Activated CD8-positive, alpha-beta memory T cell treated with anti-CD3 and anti-CD28 coated beads, Interleukin-2, amount 10 ng/mL, durations not matched to agents 7 days and 5 days (primary cell): ENCODE results near the gene SAG. TPM values are rescaled to one million over a fixed set of nuclear protein-coding genes. Genes with fewer than 3 reads are reported as not detected.

Experiments
- ATAC-seq: fragments of 150-1000 bp; cut with Tn5 transposase; one replicate; pipeline ENCODE4 v1.10.0; 2021; ENCODE audit warnings: moderate library complexity
- CTCF ChIA-PET: fragments of 350-600 bp; sonication (Branson Sonifier 250); formaldehyde crosslinking; loops from one replicate; lab custom pipeline; 2021; ENCODE audit warnings: antibody characterized with exemption; lab: Charles Lee
- DNase-seq: peaks from one replicate; pipeline ENCODE4 v3.0.0-alpha.2; 2020
- H3K27ac Mint-ChIP-seq: one replicate; pipeline ENCODE4 v1.8.0; 2021; ENCODE audit warnings: mild to moderate bottlenecking, mixed read lengths
- H3K27me3 Mint-ChIP-seq: one replicate; pipeline ENCODE4 v1.8.0; 2021; ENCODE audit warnings: mixed read lengths
- H3K36me3 Mint-ChIP-seq: one replicate; pipeline ENCODE4 v1.8.0; 2021; ENCODE audit warnings: mild to moderate bottlenecking, mixed read lengths
- H3K4me1 Mint-ChIP-seq: one replicate; pipeline ENCODE4 v1.8.0; 2021; ENCODE audit warnings: mixed read lengths
- H3K4me3 Mint-ChIP-seq: one replicate; pipeline ENCODE4 v1.8.0; 2021; ENCODE audit warnings: mild to moderate bottlenecking, moderate library complexity, mixed read lengths
- H3K9me3 Mint-ChIP-seq: one replicate; pipeline ENCODE4 v1.8.0; 2022; ENCODE audit warnings: low read depth, mixed read lengths
- total RNA-seq, 2 experiments: library from RNA; stranded (reverse); gene quantifications; one replicate each; pipeline ENCODE4 v1.2.3, GENCODE V29; 2021

The SAG gene
- total RNA-seq, 2 experiments from 2014 or later = 0.09 to 0.23 TPM

DNA sequence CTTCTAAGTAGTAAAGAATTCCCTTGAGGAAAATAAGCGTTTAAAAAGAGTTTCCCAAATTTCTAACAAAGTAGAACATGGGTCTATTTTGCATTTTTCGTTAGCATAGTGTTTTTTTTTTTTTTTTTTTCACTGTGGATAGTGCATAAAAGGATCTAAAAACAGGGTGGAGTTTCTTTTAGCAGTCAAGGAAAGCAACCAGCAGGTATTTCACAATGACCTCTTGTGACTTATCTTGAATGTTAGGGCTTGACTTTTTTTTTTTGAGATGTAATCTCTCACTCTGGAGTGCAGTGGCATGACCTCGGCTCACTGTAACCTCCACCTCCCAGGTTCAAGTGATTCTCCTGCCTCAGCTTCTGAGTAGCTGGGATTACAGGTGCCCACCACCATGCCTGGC lies 31.8 kb downstream of the SAG start:
- no peaks in the 10 kb centered on the region for H3K36me3 Mint-ChIP-seq

DNA sequence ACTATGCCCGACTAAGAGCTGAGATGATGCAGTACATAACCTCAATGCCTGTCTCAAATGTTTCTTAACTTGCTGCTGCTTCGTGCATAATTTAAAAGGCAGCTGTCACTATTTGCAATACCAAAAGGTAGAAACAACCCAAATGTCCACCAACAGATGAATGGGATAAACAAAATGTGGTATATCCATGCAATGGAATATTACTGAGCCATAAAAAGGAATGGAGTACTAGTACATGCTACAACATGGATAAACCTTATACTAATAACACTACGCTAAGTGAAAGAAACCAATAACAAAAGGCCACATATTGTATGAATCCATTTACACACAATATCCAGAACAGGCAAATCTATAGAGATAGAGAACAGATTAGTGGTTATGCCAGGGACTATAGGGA lies 33.7 kb downstream of the SAG start:
- H3K4me1 Mint-ChIP-seq = no peaks in the 10 kb centered on the region

More for the DNA sequence above, 31.8 kb downstream of the SAG start:
- Mint-ChIP-seq H3K4me1 (peaks cover 9% of the 10 kb centered on the region), H3K27ac (no peak overlapping the region), H3K27me3 (peaks cover 7% of the 10 kb centered on the region), H3K4me3 (no peak overlapping the region), H3K9me3 (no peaks in the 10 kb centered on the region)
- CTCF ChIA-PET = interaction anchor here (1.6 kb wide), 1 partner anchor 14 kb away, joined by 3 read pairs; no protein-coding TSS in a partner anchor
- DNase-seq = no peak
- ATAC-seq = no peak

DNA sequence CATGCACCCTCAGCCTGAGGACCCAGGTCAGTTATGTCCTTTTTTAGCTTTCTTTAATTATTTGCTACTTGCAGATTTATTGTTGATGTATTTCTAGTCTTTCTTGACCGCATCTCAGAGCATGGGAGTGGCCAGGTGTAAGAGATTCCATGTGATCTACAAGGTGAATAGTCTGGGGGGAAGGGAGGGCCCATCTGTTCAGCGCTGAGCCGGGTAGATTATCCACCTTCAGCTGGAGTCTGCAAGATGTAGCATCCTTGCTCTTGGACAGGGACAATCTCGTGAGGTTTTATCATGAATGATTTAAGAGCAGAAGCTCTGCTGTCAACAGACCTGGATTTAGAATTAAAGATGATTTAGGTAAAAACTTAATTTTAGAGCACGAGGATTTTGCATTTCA lies 34.7 kb downstream of the SAG start:
- H3K4me3 Mint-ChIP-seq = no peak overlapping the region
- no peaks in the 10 kb centered on the region for H3K36me3 Mint-ChIP-seq
- CTCF ChIA-PET = interaction anchor here (2.9 to 3.0 kb wide), 2 partner anchors 11 kb away, joined by 13 to 16 read pairs; partner anchors contain the start of gene DGKD
- H3K27ac Mint-ChIP-seq = no peak overlapping the region
- DNase-seq (no peak), ATAC-seq (no peak)
- peaks cover 7% of the 10 kb centered on the region for H3K27me3 Mint-ChIP-seq
- no peaks in the 10 kb centered on the region for H3K9me3 Mint-ChIP-seq
- H3K4me1 Mint-ChIP-seq = no peaks in the 10 kb centered on the region

More for the DNA sequence above, 33.7 kb downstream of the SAG start:
- CTCF ChIA-PET = interaction anchor here (1.8 to 2.9 kb wide), 2 partner anchors 13 to 14 kb away, joined by 4 to 13 read pairs; partner anchors contain the start of gene DGKD
- no peaks in the 10 kb centered on the region for H3K36me3 Mint-ChIP-seq
- ATAC-seq (no peak), DNase-seq (no peak)
- no peaks in the 10 kb centered on the region for H3K9me3 Mint-ChIP-seq
- peaks cover 7% of the 10 kb centered on the region for H3K27me3 Mint-ChIP-seq
- no peak overlapping the region for H3K27ac Mint-ChIP-seq
- H3K4me3 Mint-ChIP-seq = no peak overlapping the region

DNA sequence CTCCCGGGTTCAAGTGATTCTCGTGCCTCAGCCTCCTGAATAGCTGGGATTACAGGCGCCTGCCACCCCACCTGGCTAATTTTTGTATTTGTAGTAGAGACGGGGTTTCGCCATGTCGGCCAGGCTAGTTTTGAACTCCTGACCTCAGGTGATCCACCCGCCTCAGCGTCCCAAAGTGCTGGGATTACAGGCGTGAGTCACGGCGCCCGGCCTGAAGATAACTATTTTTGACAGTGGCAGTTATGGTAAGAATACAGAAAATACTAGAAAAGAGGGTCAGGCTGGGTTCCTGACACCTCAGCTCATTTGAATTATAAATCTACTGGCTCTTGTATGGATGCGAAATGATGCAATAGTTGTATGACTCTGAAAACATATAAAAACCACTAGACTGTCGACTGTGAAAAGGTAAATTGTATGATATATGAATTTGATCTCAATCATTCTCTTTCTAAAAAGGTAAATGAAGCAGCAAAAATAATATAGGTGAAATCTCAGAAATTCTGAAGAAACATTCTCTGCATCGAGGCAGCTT lies 35.6 kb downstream of the SAG start:
- H3K27me3 Mint-ChIP-seq = peaks cover 7% of the 10 kb centered on the region
- H3K36me3 Mint-ChIP-seq = no peaks in the 10 kb centered on the region
- DNase-seq (no peak), ATAC-seq (no peak)
- no peaks in the 10 kb centered on the region for H3K9me3 Mint-ChIP-seq
- H3K4me1 Mint-ChIP-seq = no peaks in the 10 kb centered on the region
- H3K4me3 Mint-ChIP-seq = no peak overlapping the region
- no peak overlapping the region for H3K27ac Mint-ChIP-seq
- CTCF ChIA-PET = interaction anchor here (1.2 to 3.0 kb wide), 3 partner anchors 9 to 12 kb away, joined by 4 to 16 read pairs (median 13); partner anchors contain the start of gene DGKD

GRCh38 chr2:233346376-233346775 lies 38.8 kb downstream of the SAG start:
- no peak overlapping the region for H3K27ac Mint-ChIP-seq
- H3K36me3 Mint-ChIP-seq = no peaks in the 10 kb centered on the region
- CTCF ChIA-PET = interaction anchor here (1.4 to 2.8 kb wide), 4 partner anchors 8 to 97 kb away, joined by 3 to 8 read pairs (median 6); no protein-coding TSS in a partner anchor
- ATAC-seq (no peak), DNase-seq (no peak)
- no peaks in the 10 kb centered on the region for H3K9me3 Mint-ChIP-seq
- peaks cover 22% of the 10 kb centered on the region for H3K4me1 Mint-ChIP-seq
- peaks cover 7% of the 10 kb centered on the region for H3K27me3 Mint-ChIP-seq
- H3K4me3 Mint-ChIP-seq = no peak overlapping the region

DNA sequence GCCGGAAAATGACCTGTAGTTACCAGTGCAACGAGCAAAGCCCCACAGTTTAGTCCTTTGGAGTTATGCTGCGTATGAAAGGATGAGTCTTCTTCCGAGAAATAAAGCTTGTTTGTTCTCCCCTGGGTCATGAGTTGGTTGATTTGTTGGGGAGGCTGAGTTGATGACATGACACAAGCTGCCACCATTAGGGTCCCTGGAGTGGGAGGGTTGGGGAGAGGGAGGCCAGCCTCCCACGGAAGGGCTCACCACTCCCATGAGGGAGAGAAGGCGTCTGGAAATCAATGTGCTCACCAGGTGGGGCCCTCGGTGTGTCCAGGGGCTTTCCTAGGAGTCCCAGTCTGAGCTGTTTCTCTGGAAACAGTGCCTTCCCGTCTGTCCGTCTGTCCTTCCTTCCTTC lies 39.3 kb downstream of the SAG start:
- peaks cover 7% of the 10 kb centered on the region for H3K27me3 Mint-ChIP-seq
- no peaks in the 10 kb centered on the region for H3K36me3 Mint-ChIP-seq
- CTCF ChIA-PET = interaction anchor here (0.8 to 2.8 kb wide), 5 partner anchors 8 to 96 kb away, joined by 3 to 8 read pairs (median 4); no protein-coding TSS in a partner anchor
- no peak for ATAC-seq
- no peak overlapping the region for H3K4me3 Mint-ChIP-seq
- DNase-seq = no peak
- H3K4me1 Mint-ChIP-seq = peaks cover 23% of the 10 kb centered on the region
- H3K27ac Mint-ChIP-seq = no peak overlapping the region
- no peaks in the 10 kb centered on the region for H3K9me3 Mint-ChIP-seq

- H3K36me3 Mint-ChIP-seq = no peaks in the 10 kb centered on the region
- H3K4me1 Mint-ChIP-seq = peaks cover 36% of the 10 kb centered on the region
- ATAC-seq (no peak), DNase-seq (no peak)
- CTCF ChIA-PET = interaction anchor here (1.2 kb wide), 1 partner anchor 295 kb away, joined by 3 read pairs; no protein-coding TSS in a partner anchor
- H3K27ac Mint-ChIP-seq = peak overlapping the region; percentile 24
- no peaks in the 10 kb centered on the region for H3K27me3 Mint-ChIP-seq
- H3K9me3 Mint-ChIP-seq = no peaks in the 10 kb centered on the region
- no peak overlapping the region for H3K4me3 Mint-ChIP-seq
Observed at GRCh38 chr2:233349005-233349998, 41.7 kb downstream of the SAG start.

DNA sequence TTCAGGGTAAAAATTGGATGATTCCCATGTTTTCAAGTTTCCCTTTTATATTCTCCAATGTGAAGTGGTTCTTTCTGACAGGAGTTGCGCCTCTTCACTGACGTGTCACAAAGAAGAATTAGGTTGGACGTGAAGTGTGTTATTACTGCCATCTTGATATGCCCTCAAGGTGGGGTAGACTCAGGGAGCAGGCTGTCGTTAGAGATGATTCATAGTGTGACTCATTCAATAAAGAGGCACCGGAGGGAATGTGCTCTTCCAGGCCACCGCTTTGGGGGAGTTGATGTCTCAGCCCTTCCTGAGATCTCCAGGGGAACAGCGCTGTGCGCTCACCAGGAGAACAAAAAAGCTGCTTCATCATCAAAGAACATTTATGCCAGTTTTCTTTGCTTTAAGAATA lies 43.1 kb downstream of the SAG start:
- Mint-ChIP-seq H3K27ac (no peak overlapping the region), H3K9me3 (no peaks in the 10 kb centered on the region), H3K27me3 (no peaks in the 10 kb centered on the region), H3K4me3 (no peak overlapping the region), H3K4me1 (peaks cover 42% of the 10 kb centered on the region), H3K36me3 (peaks cover 7% of the 10 kb centered on the region)
- ATAC-seq (peak; percentile 20), DNase-seq (no peak)
- CTCF ChIA-PET = interaction anchor here (0.7 to 1.2 kb wide), 5 partner anchors 11 to 297 kb away, joined by 3 read pairs; no protein-coding TSS in a partner anchor

- no peaks in the 10 kb centered on the region for H3K27me3 Mint-ChIP-seq
- DNase-seq = no peak
- peaks cover 13% of the 10 kb centered on the region for H3K36me3 Mint-ChIP-seq
- CTCF ChIA-PET = interaction anchor here (1.5 kb wide), 1 partner anchor 81 kb away, joined by 4 read pairs; no protein-coding TSS in a partner anchor
- ATAC-seq = no peak
- H3K4me1 Mint-ChIP-seq = peaks cover 50% of the 10 kb centered on the region
- H3K4me3 Mint-ChIP-seq = no peak overlapping the region
- no peak overlapping the region for H3K27ac Mint-ChIP-seq
- no peaks in the 10 kb centered on the region for H3K9me3 Mint-ChIP-seq
Observed at GRCh38 chr2:233351423-233351822, 43.8 kb downstream of the SAG start.

GRCh38 chr2:233352141-233352842 lies 44.7 kb downstream of the SAG start:
- Mint-ChIP-seq H3K4me3 (no peak overlapping the region), H3K27ac (no peak overlapping the region), H3K4me1 (peaks cover 58% of the 10 kb centered on the region)

GRCh38 chr2:233353101-233353768 lies 45.6 kb downstream of the SAG start:
- CTCF ChIA-PET = interaction anchor here (0.8 to 4.7 kb wide), 17 partner anchors 8 to 100 kb away, joined by 3 to 23 read pairs (median 5); no protein-coding TSS in a partner anchor
- ATAC-seq = no peak
- H3K27me3 Mint-ChIP-seq = no peaks in the 10 kb centered on the region
- no peak for DNase-seq
- peaks cover 64% of the 10 kb centered on the region for H3K4me1 Mint-ChIP-seq
- peak overlapping the region; percentile 84 for H3K4me3 Mint-ChIP-seq
- no peaks in the 10 kb centered on the region for H3K9me3 Mint-ChIP-seq
- peaks cover 24% of the 10 kb centered on the region for H3K36me3 Mint-ChIP-seq
- peak overlapping the region; percentile 96 for H3K27ac Mint-ChIP-seq

More at GRCh38 chr2:233352141-233352842, 44.7 kb downstream of the SAG start:
- no peak for ATAC-seq
- CTCF ChIA-PET = interaction anchor here (1.5 kb wide), 1 partner anchor 82 kb away, joined by 4 read pairs; no protein-coding TSS in a partner anchor
- DNase-seq = no peak
- peaks cover 20% of the 10 kb centered on the region for H3K36me3 Mint-ChIP-seq
- no peaks in the 10 kb centered on the region for H3K27me3 Mint-ChIP-seq
- no peaks in the 10 kb centered on the region for H3K9me3 Mint-ChIP-seq
